ENCODE results near the gene ALOX12. TPM values are rescaled to one million over a fixed set of nuclear protein-coding genes. Genes with fewer than 3 reads are reported as not detected.

ALOX12 gene
- total RNA-seq, 1 donor from 2014 or later = not detected

GRCh38 chr17:6994666-6995256, 1.1 kb upstream of the ALOX12 start:
- Mint-ChIP-seq H3K36me3 (ENCODE audit: low read depth, unreplicated experiment) (peaks cover 29% of the 10 kb centered on the region), H3K27me3 (ENCODE audit: unreplicated experiment) (peaks cover 9% of the 10 kb centered on the region), H3K9me3 (ENCODE audit: unreplicated experiment) (no peaks in the 10 kb centered on the region), H3K4me1 (ENCODE audit: unreplicated experiment) (peaks cover 11% of the 10 kb centered on the region), H3K27ac (ENCODE audit: unreplicated experiment) (no peak overlapping the region), H3K4me3 (ENCODE audit: unreplicated experiment) (peak overlapping the region; percentile 63)
- TF ChIP-seq CTCF (IDR thresholded peaks at IDR 0.05; ENCODE audit: unreplicated experiment) = no peak
- no peak for DNase-seq (ENCODE audit: low spot score)

GRCh38 chr17:6996256-6997011, 585 bp downstream of the ALOX12 start:
- H3K27me3 Mint-ChIP-seq (ENCODE audit: unreplicated experiment) = peaks cover 9% of the 10 kb centered on the region
- H3K9me3 Mint-ChIP-seq (ENCODE audit: unreplicated experiment) = no peaks in the 10 kb centered on the region
- TF ChIP-seq CTCF (IDR thresholded peaks at IDR 0.05; ENCODE audit: unreplicated experiment) = no peak
- H3K36me3 Mint-ChIP-seq (ENCODE audit: low read depth, unreplicated experiment) = peaks cover 39% of the 10 kb centered on the region
- peaks cover 11% of the 10 kb centered on the region for H3K4me1 Mint-ChIP-seq (ENCODE audit: unreplicated experiment)
- no peak for DNase-seq (ENCODE audit: low spot score)
- H3K4me3 Mint-ChIP-seq (ENCODE audit: unreplicated experiment) = no peak overlapping the region
- no peak overlapping the region for H3K27ac Mint-ChIP-seq (ENCODE audit: unreplicated experiment)

- peaks cover 8% of the 10 kb centered on the region for H3K27me3 Mint-ChIP-seq (ENCODE audit: unreplicated experiment)
- TF ChIP-seq CTCF (IDR thresholded peaks at IDR 0.05; ENCODE audit: unreplicated experiment) = no peak
- H3K27ac Mint-ChIP-seq (ENCODE audit: unreplicated experiment) = no peak overlapping the region
- no peak for DNase-seq (ENCODE audit: low spot score)
- H3K36me3 Mint-ChIP-seq (ENCODE audit: low read depth, unreplicated experiment) = peaks cover 41% of the 10 kb centered on the region
- H3K4me3 Mint-ChIP-seq (ENCODE audit: unreplicated experiment) = peak overlapping the region; percentile 65
- H3K4me1 Mint-ChIP-seq (ENCODE audit: unreplicated experiment) = peaks cover 11% of the 10 kb centered on the region
- H3K9me3 Mint-ChIP-seq (ENCODE audit: unreplicated experiment) = no peaks in the 10 kb centered on the region
Measured at GRCh38 chr17:6997171-6997570, 1.3 kb downstream of the ALOX12 start.

GRCh38 chr17:6998855-6999508, 3.1 kb downstream of the ALOX12 start:
- Mint-ChIP-seq H3K27me3 (ENCODE audit: unreplicated experiment) (peaks cover 8% of the 10 kb centered on the region), H3K36me3 (ENCODE audit: low read depth, unreplicated experiment) (peaks cover 41% of the 10 kb centered on the region), H3K4me1 (ENCODE audit: unreplicated experiment) (peaks cover 9% of the 10 kb centered on the region), H3K27ac (ENCODE audit: unreplicated experiment) (no peak overlapping the region), H3K4me3 (ENCODE audit: unreplicated experiment) (no peak overlapping the region), H3K9me3 (ENCODE audit: unreplicated experiment) (no peaks in the 10 kb centered on the region)
- TF ChIP-seq CTCF (IDR thresholded peaks at IDR 0.05; ENCODE audit: unreplicated experiment) = no peak
- no peak for DNase-seq (ENCODE audit: low spot score)
